GM21390 (cell line): ENCODE results near the gene MACC1.
"Not testable (repeated sequence)": the region's sequence is repeated elsewhere in the genome, so short reads cannot be mapped to it uniquely, and the experiment has no call there.

Source experiments
- ATAC-seq: cut with Tn5 transposase; IDR thresholded peaks from one replicate; pipeline ENCODE4 v1.9.1; 2021; ENCODE audit not compliant: unreplicated experiment

MACC1 gene

GRCh38 chr7:20133803-20134202, 83.4 kb downstream of the MACC1 start:
- no peak for ATAC-seq

- no peak for ATAC-seq
Observed at GRCh38 chr7:20132585-20132984, 84.6 kb downstream of the MACC1 start.

- no peak for ATAC-seq
Observed at GRCh38 chr7:20131776-20132175, 85.4 kb downstream of the MACC1 start.

GRCh38 chr7:20129920-20130319, 87.3 kb downstream of the MACC1 start:
- ATAC-seq = no peak

GRCh38 chr7:20128001-20128400, 89.2 kb downstream of the MACC1 start:
- ATAC-seq = no peak

- ATAC-seq = not testable (repeated sequence)
Observed at GRCh38 chr7:20126060-20126459, 91.1 kb downstream of the MACC1 start.

GRCh38 chr7:20124087-20124486, 93.1 kb downstream of the MACC1 start:
- ATAC-seq = not testable (repeated sequence)

- not testable (repeated sequence) for ATAC-seq
Observed at GRCh38 chr7:20122653-20123316, 94.4 kb downstream of the MACC1 start.

- ATAC-seq = no peak
Observed at GRCh38 chr7:20122073-20122472, 95.1 kb downstream of the MACC1 start.

GRCh38 chr7:20121404-20121803, 95.8 kb downstream of the MACC1 start:
- ATAC-seq = no peak

- ATAC-seq = not testable (repeated sequence)
Observed at GRCh38 chr7:20120611-20121168, 96.5 kb downstream of the MACC1 start.

GRCh38 chr7:20116869-20117268, 100.3 kb downstream of the MACC1 start:
- no peak for ATAC-seq

- peak; percentile 84 for ATAC-seq
Observed at GRCh38 chr7:20114468-20114867, 102.7 kb downstream of the MACC1 start.

- peak; percentile 87 for ATAC-seq
Observed at GRCh38 chr7:20113427-20114027, 103.7 kb downstream of the MACC1 start.

- ATAC-seq = no peak
Observed at GRCh38 chr7:20112696-20113095, 104.5 kb downstream of the MACC1 start.

- ATAC-seq = no peak
Observed at GRCh38 chr7:20111821-20112542, 105.2 kb downstream of the MACC1 start.

GRCh38 chr7:20107582-20107981, 109.6 kb downstream of the MACC1 start:
- no peak for ATAC-seq

- no peak for ATAC-seq
Observed at GRCh38 chr7:20104696-20105095, 112.5 kb downstream of the MACC1 start.

GRCh38 chr7:20102982-20103381, 114.2 kb downstream of the MACC1 start:
- ATAC-seq = no peak

GRCh38 chr7:20095862-20096261, 121.3 kb downstream of the MACC1 start:
- no peak for ATAC-seq

- no peak for ATAC-seq
Observed at GRCh38 chr7:20095436-20095835, 121.7 kb downstream of the MACC1 start.

- ATAC-seq = no peak
Observed at GRCh38 chr7:20089431-20089830, 127.8 kb downstream of the MACC1 start.
